ENCODE data around the gene EFCAB13. TPM values are rescaled to one million over a fixed set of nuclear protein-coding genes. Genes with fewer than 3 reads are reported as not detected.
"Not testable (repeated sequence)": the region's sequence is repeated elsewhere in the genome, so short reads cannot be mapped to it uniquely, and the experiment has no call there.

Gene EFCAB13
- total and polyA plus RNA-seq, 5 donors from 2014 or later: 2.3 to 8.3 (median 3.1) TPM

DNA sequence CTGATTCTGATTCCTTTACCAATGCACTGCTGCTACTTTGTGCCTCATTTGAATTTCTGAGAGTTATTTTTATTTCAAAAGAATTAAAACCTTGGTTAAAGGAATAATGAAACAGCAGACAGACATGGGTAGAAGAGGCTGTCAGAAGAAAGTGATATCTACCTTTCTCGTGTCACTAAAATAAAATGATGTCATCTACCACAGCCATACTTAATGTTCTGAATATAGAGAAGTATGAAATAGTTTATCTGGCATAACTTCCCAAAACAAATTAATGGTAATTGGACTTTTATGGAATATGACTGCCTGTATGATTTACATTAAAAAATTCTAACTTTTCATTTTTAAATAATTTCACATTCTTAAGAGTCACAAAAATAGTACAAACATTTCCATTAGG is 52.5 kb downstream of the EFCAB13 start:
- H3K36me3 Mint-ChIP-seq: no peaks in the 10 kb centered on the region
- no peak for DNase-seq
- H3K4me3 ChIP-seq (ENCODE audit: low read depth, low read length): no peak overlapping the region
- peaks cover 0 to 18% (median 12%) of the 10 kb centered on the region in 7 donors for H3K9me3 Mint-ChIP-seq
- no peak overlapping the region for H3K27ac Mint-ChIP-seq
- peaks cover under 1% of the 10 kb centered on the region for H3K27me3 ChIP-seq (ENCODE audit: control insufficient read depth, insufficient read depth, low read length)
- H3K4me3 Mint-ChIP-seq: no peak overlapping the region
- no peaks in the 10 kb centered on the region for H3K4me1 Mint-ChIP-seq
- H3K36me3 ChIP-seq (ENCODE audit: control insufficient read depth, insufficient read depth, low read length): peaks cover 3% of the 10 kb centered on the region
- H3K4me1 ChIP-seq (ENCODE audit: control insufficient read depth, insufficient read depth, low read length, poor library complexity, severe bottlenecking): no peaks in the 10 kb centered on the region
- peaks cover 12 to 15% of the 10 kb centered on the region in 2 experiments for H3K9me3 ChIP-seq (ENCODE audit: control insufficient read depth in 2 of 2, low read length in 2 of 2)
- no peak for ATAC-seq (ENCODE audit: low read depth in 2 of 2)
- H3K27ac ChIP-seq (ENCODE audit: insufficient read depth, low read length, poor library complexity, severe bottlenecking): no peak overlapping the region
- H3K27me3 Mint-ChIP-seq: peaks cover 25% of the 10 kb centered on the region

DNA sequence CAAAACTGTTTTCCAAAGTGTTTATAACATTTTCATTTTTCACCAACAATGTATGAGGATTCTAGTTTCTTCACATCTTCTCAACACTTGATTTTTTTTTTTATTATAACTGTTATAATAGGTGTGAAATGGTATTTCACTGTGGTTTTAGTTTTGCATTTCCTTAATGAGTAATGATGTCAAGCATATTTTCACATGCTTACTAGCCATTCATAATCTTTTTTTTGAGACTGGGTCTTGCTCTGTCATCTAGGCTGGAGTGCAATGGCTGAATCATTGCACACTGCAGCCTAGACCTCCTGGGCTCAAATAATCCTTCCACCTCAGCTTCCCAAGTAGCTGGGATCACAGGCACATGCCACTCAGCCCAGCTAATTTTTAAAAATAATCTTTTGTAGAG is 65.1 kb downstream of the EFCAB13 start:
- ATAC-seq (ENCODE audit: low read depth in 2 of 2): no peak
- H3K36me3 ChIP-seq (ENCODE audit: control insufficient read depth, insufficient read depth, low read length): no peaks in the 10 kb centered on the region
- peaks cover 0 to 10% (median 3%) of the 10 kb centered on the region in 7 donors for H3K9me3 Mint-ChIP-seq
- no peaks in the 10 kb centered on the region for H3K27me3 ChIP-seq (ENCODE audit: control insufficient read depth, insufficient read depth, low read length)
- H3K9me3 ChIP-seq (ENCODE audit: control insufficient read depth in 2 of 2, low read length in 2 of 2): peaks cover 0 to 3% of the 10 kb centered on the region in 2 experiments
- no peak overlapping the region for H3K4me3 ChIP-seq (ENCODE audit: low read depth, low read length)
- H3K27ac Mint-ChIP-seq: no peak overlapping the region
- no peaks in the 10 kb centered on the region for H3K4me1 ChIP-seq (ENCODE audit: control insufficient read depth, insufficient read depth, low read length, poor library complexity, severe bottlenecking)
- H3K27me3 Mint-ChIP-seq: peaks cover 15% of the 10 kb centered on the region
- no peak for DNase-seq
- H3K36me3 Mint-ChIP-seq: peaks cover 20% of the 10 kb centered on the region
- no peak overlapping the region for H3K4me3 Mint-ChIP-seq
- peaks cover 0 to 1% (median 0%) of the 10 kb centered on the region in 4 donors for H3K4me1 Mint-ChIP-seq
- no peak overlapping the region for H3K27ac ChIP-seq (ENCODE audit: insufficient read depth, low read length, poor library complexity, severe bottlenecking)

DNA sequence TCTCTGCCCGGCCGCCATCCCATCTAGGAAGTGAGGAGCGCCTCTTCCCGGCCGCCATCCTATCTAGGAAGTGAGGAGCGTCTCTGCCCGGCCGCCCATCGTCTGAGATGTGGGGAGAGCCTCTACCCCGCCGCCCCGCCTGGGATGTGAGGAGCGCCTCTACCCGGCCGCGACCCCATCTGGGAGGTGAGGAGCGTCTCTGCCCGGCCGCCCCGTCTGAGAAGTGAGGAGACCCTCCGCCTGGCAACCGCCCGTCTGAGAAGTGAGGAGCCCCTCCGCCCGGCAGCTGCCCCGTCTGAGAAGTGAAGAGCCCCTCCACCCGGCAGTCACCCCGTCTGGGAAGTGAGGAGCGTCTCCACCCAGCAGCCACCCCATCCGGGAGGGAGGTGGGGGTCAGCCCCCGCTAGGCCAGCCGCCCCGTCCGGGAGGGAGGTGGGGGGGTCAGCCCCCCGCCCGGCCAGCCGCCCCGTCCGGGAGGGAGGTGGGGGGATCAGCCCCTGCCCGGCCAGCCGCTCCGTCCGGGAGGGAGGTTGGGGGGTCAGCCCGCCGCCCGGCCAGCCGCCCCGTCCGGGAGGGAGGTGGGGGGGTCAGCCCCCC is 73.9 kb downstream of the EFCAB13 start:
- not testable (repeated sequence) for ATAC-seq (ENCODE audit: low read depth in 2 of 2); H3K4me1 Mint-ChIP-seq

DNA sequence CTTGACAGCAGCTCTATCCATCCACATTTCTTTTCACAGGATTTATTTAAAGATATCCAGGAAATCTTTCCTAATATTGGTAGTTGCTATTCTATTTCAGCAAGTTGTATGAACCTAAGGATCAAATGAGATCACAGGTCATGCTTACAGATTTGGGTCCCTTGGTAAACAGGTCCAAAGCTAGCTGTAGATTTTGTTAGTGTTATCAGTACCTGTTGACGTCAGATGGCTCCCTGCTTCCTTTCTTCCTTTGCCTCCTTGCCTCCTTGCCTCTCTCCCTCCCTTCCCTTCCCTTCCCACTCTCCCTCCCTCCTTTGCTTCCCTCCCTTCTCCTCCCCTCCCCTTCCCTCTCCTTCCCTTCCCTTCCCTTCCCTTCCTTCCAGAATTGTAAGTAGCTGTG is 76.6 kb downstream of the EFCAB13 start:
- no peaks in the 10 kb centered on the region for H3K4me1 ChIP-seq (ENCODE audit: control insufficient read depth, insufficient read depth, low read length, poor library complexity, severe bottlenecking)
- Mint-ChIP-seq H3K9me3 (no peaks in the 10 kb centered on the region), H3K4me3 (no peak overlapping the region), H3K36me3 (no peaks in the 10 kb centered on the region), H3K4me1 (no peaks in the 10 kb centered on the region), H3K27ac (no peak overlapping the region), H3K27me3 (peaks cover 5% of the 10 kb centered on the region)
- no peaks in the 10 kb centered on the region for H3K9me3 ChIP-seq (ENCODE audit: control insufficient read depth in 2 of 2, low read length in 2 of 2)
- no peak overlapping the region for H3K27ac ChIP-seq (ENCODE audit: insufficient read depth, low read length, poor library complexity, severe bottlenecking)
- DNase-seq: no peak
- no peaks in the 10 kb centered on the region for H3K27me3 ChIP-seq (ENCODE audit: control insufficient read depth, insufficient read depth, low read length)
- H3K4me3 ChIP-seq (ENCODE audit: low read depth, low read length): no peak overlapping the region
- no peak for ATAC-seq (ENCODE audit: low read depth in 2 of 2)
- H3K36me3 ChIP-seq (ENCODE audit: control insufficient read depth, insufficient read depth, low read length): no peaks in the 10 kb centered on the region

More for the DNA sequence above, 73.9 kb downstream of the EFCAB13 start:
- not testable (repeated sequence) for H3K4me1 ChIP-seq (ENCODE audit: control insufficient read depth, insufficient read depth, low read length, poor library complexity, severe bottlenecking); H3K36me3 Mint-ChIP-seq; H3K4me3 ChIP-seq (ENCODE audit: low read depth, low read length); H3K27ac Mint-ChIP-seq; H3K27me3 Mint-ChIP-seq; H3K27me3 ChIP-seq (ENCODE audit: control insufficient read depth, insufficient read depth, low read length); H3K27ac ChIP-seq (ENCODE audit: insufficient read depth, low read length, poor library complexity, severe bottlenecking); H3K9me3 ChIP-seq (ENCODE audit: control insufficient read depth in 2 of 2, low read length in 2 of 2); DNase-seq; H3K36me3 ChIP-seq (ENCODE audit: control insufficient read depth, insufficient read depth, low read length); H3K4me3 Mint-ChIP-seq; H3K9me3 Mint-ChIP-seq

DNA sequence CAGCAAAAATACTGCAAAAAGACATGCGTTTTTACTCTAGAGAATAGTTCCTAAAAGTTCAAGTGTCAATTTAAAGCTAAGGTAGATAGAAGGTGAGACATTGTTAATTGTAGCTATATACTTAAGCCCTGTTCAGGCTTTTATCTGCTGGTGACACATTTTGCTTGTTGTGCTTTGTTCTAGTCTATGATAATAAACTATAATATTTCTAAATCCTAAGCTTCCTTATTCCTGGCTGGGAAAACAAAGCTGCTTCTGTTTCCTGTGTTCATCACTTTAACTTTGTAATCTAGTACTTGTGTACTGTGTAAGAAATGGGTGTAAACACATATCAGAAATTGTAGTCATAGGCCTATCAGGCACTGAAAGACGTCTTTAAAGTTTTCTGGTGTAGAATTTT is 77.3 kb downstream of the EFCAB13 start:
- DNase-seq (no peak), ATAC-seq (ENCODE audit: low read depth in 2 of 2) (no peak)
- H3K4me1 Mint-ChIP-seq: no peaks in the 10 kb centered on the region
- Histone ChIP-seq H3K4me1 (ENCODE audit: control insufficient read depth, insufficient read depth, low read length, poor library complexity, severe bottlenecking) (no peaks in the 10 kb centered on the region), H3K4me3 (ENCODE audit: low read depth, low read length) (no peak overlapping the region), H3K36me3 (ENCODE audit: control insufficient read depth, insufficient read depth, low read length) (no peaks in the 10 kb centered on the region), H3K9me3 (ENCODE audit: control insufficient read depth in 2 of 2, low read length in 2 of 2) (no peaks in the 10 kb centered on the region), H3K27me3 (ENCODE audit: control insufficient read depth, insufficient read depth, low read length) (no peaks in the 10 kb centered on the region), H3K27ac (ENCODE audit: insufficient read depth, low read length, poor library complexity, severe bottlenecking) (no peak overlapping the region)
- H3K36me3 Mint-ChIP-seq: no peaks in the 10 kb centered on the region
- H3K4me3 Mint-ChIP-seq: no peak overlapping the region
- H3K27ac Mint-ChIP-seq: no peak overlapping the region
- no peaks in the 10 kb centered on the region for H3K9me3 Mint-ChIP-seq
- peaks cover 5% of the 10 kb centered on the region for H3K27me3 Mint-ChIP-seq

DNA sequence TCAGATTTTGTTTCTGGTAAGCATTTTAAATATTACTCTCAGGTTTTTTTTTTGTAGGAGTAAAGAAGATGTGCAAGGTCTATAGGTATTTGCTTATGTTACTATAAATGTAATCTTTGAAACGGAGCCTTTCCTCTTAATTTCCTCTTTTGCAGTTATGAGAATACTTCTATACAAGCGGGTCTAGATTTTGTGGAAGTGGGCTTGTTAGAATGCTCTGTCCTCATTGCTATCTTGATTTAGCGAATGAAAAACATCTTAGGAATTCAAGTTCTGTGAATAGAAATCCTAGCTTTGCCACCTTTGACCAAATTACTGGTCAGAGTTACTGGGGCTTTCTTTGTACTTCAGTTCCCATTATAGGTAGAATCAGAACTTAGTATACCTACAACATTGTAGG is 80.3 kb downstream of the EFCAB13 start:
- Mint-ChIP-seq H3K4me3 (no peak overlapping the region), H3K27ac (no peak overlapping the region), H3K27me3 (peaks cover 9% of the 10 kb centered on the region), H3K9me3 (no peaks in the 10 kb centered on the region), H3K4me1 (no peaks in the 10 kb centered on the region), H3K36me3 (no peaks in the 10 kb centered on the region)
- no peaks in the 10 kb centered on the region for H3K4me1 ChIP-seq (ENCODE audit: control insufficient read depth, insufficient read depth, low read length, poor library complexity, severe bottlenecking)
- H3K27me3 ChIP-seq (ENCODE audit: control insufficient read depth, insufficient read depth, low read length): no peaks in the 10 kb centered on the region
- no peaks in the 10 kb centered on the region for H3K36me3 ChIP-seq (ENCODE audit: control insufficient read depth, insufficient read depth, low read length)
- no peak overlapping the region for H3K4me3 ChIP-seq (ENCODE audit: low read depth, low read length)
- ATAC-seq (ENCODE audit: low read depth in 2 of 2): no peak
- H3K9me3 ChIP-seq (ENCODE audit: control insufficient read depth in 2 of 2, low read length in 2 of 2): no peaks in the 10 kb centered on the region
- no peak overlapping the region for H3K27ac ChIP-seq (ENCODE audit: insufficient read depth, low read length, poor library complexity, severe bottlenecking)
- DNase-seq: no peak

DNA sequence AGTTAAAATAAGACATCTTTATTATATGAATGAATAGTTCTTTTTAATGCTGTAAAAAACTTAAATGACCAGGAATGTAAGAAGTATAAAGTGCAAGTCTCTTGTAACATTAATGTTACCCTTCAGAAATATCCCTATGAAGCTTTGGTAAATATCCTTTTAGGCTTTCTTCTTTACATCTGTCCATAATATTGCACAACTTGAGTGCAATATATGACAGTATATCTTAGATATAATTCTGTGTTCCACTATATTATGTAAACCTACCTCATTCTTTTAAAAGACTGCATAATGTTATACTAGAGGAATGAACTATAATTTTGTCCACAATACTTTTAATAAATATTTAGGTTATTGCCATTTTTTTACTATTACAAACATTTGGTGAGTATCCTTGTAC is 81.1 kb downstream of the EFCAB13 start:
- no peaks in the 10 kb centered on the region for H3K9me3 Mint-ChIP-seq
- Histone ChIP-seq H3K4me1 (ENCODE audit: control insufficient read depth, insufficient read depth, low read length, poor library complexity, severe bottlenecking) (no peaks in the 10 kb centered on the region), H3K36me3 (ENCODE audit: control insufficient read depth, insufficient read depth, low read length) (no peaks in the 10 kb centered on the region), H3K27me3 (ENCODE audit: control insufficient read depth, insufficient read depth, low read length) (no peaks in the 10 kb centered on the region), H3K27ac (ENCODE audit: insufficient read depth, low read length, poor library complexity, severe bottlenecking) (no peak overlapping the region), H3K4me3 (ENCODE audit: low read depth, low read length) (no peak overlapping the region), H3K9me3 (ENCODE audit: control insufficient read depth in 2 of 2, low read length in 2 of 2) (no peaks in the 10 kb centered on the region)
- H3K27ac Mint-ChIP-seq: no peak overlapping the region
- ATAC-seq (ENCODE audit: low read depth in 2 of 2): no peak
- H3K27me3 Mint-ChIP-seq: peaks cover 9% of the 10 kb centered on the region
- no peak for DNase-seq
- H3K4me3 Mint-ChIP-seq: no peak overlapping the region
- H3K36me3 Mint-ChIP-seq: no peaks in the 10 kb centered on the region
- no peaks in the 10 kb centered on the region for H3K4me1 Mint-ChIP-seq

DNA sequence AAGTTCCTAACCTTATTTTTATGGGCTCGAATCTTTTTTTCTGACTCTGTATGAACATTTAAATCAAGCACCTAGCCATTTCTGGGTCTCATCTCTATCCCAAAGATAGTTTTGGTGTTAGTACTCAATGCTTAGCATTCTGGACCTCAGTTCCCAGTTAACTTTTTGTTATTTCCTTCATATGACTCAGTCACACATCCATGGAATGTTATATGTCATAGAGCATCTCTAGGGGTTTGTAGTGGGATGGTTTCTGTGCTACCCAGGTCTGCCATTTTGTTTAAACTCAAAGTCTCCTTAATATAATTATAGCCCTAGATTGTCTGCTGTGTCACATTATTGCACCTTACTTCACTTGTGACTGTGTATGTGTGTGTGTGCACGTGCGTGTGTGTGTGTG is 90.1 kb downstream of the EFCAB13 start:
- no peaks in the 10 kb centered on the region for H3K36me3 Mint-ChIP-seq

More for the DNA sequence above, 90.1 kb downstream of the EFCAB13 start:
- ATAC-seq (ENCODE audit: low read depth in 2 of 2): no peak
- Histone ChIP-seq H3K36me3 (ENCODE audit: control insufficient read depth, insufficient read depth, low read length) (no peaks in the 10 kb centered on the region), H3K9me3 (ENCODE audit: control insufficient read depth in 2 of 2, low read length in 2 of 2) (no peaks in the 10 kb centered on the region), H3K27ac (ENCODE audit: insufficient read depth, low read length, poor library complexity, severe bottlenecking) (no peak overlapping the region), H3K4me3 (ENCODE audit: low read depth, low read length) (no peak overlapping the region), H3K27me3 (ENCODE audit: control insufficient read depth, insufficient read depth, low read length) (no peaks in the 10 kb centered on the region), H3K4me1 (ENCODE audit: control insufficient read depth, insufficient read depth, low read length, poor library complexity, severe bottlenecking) (no peaks in the 10 kb centered on the region)
- Mint-ChIP-seq H3K4me1 (no peaks in the 10 kb centered on the region), H3K4me3 (no peak overlapping the region), H3K27me3 (no peaks in the 10 kb centered on the region), H3K9me3 (peaks cover 0 to 2% (median 0%) of the 10 kb centered on the region in 7 donors), H3K27ac (no peak overlapping the region)
- DNase-seq: no peak
